ENCODE measurements around the gene TMEM271. TPM values are rescaled to one million over a fixed set of nuclear protein-coding genes. Genes with fewer than 3 reads are reported as not detected.
A peak's percentile ranks its signal among the peaks of the same experiment; 100 is the strongest.

TMEM271 gene
- total RNA-seq, 2 experiments from 2014 or later, result not detected

DNA sequence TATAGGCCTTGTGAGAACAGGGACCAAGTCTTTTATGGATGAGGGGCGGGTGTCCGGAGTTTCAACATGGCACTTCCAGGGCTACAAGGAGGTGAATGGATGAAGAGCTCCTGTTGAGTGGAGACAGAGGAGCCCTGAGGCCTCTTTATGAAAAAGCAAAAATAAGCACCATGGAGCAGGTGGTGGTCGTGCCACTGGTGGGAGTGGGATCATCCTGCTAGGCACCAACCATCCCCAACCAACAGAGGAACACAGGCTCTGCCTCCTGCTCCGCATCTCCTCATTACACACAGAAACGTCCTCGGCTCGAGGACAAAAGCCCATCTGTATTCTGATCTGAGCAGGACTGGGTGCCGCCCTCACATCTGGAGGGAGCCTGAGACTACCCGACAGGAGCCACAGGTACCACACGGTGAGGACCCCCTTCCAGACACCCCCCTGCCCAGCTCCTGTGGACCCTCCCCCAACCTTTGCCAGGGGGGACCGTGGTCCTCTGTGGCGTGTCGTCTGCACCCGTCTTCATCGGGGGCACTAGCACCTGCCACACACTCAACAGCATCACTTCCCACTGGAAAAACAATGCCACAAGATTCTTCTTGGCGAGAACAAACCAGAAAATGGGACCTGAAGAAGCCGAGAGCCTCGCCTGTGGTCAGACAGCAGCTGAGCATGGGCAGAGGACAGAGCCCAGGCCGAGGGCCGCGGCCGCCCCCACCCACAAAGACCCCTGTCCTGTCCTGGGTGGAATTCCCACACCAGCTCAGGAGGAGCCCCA is 45.4 kb upstream of the TMEM271 start:
- Histone ChIP-seq H3K36me3 (ENCODE audit: insufficient read depth, low read length) (no peaks in the 10 kb centered on the region), H3K4me1 (ENCODE audit: insufficient read depth, low read length) (no peaks in the 10 kb centered on the region), H3K27me3 (ENCODE audit: control insufficient read depth in 1 of 2, insufficient read depth in 2 of 2, low read length in 2 of 2) (no peaks in the 10 kb centered on the region), H3K27ac (ENCODE audit: low read depth in 1 of 2, low read length in 2 of 2) (no peak overlapping the region), H3K9me3 (ENCODE audit: control insufficient read depth in 1 of 2, insufficient read depth in 1 of 2, low read length in 2 of 2) (peaks cover 0 to 39% of the 10 kb centered on the region in 2 experiments), H3K4me3 (ENCODE audit: low read length) (no peak overlapping the region)
- ChIA-PET POLR2A (no interaction called here), CTCF (no interaction called here)
- H3K4me3 Mint-ChIP-seq, result no peak overlapping the region
- no peaks in the 10 kb centered on the region for H3K4me1 Mint-ChIP-seq (ENCODE audit: low read depth)
- peaks cover 29% of the 10 kb centered on the region for H3K27me3 Mint-ChIP-seq
- H3K27ac Mint-ChIP-seq, result no peak overlapping the region
- no peak for ATAC-seq (ENCODE audit: poor library complexity)
- H3K36me3 Mint-ChIP-seq (ENCODE audit: low read depth), result no peaks in the 10 kb centered on the region
- H3K9me3 Mint-ChIP-seq, result no peaks in the 10 kb centered on the region
- intact Hi-C loops (cut with DNase I, micrococcal nuclease), result no loop called here
- TF ChIP-seq, protein P1, sequence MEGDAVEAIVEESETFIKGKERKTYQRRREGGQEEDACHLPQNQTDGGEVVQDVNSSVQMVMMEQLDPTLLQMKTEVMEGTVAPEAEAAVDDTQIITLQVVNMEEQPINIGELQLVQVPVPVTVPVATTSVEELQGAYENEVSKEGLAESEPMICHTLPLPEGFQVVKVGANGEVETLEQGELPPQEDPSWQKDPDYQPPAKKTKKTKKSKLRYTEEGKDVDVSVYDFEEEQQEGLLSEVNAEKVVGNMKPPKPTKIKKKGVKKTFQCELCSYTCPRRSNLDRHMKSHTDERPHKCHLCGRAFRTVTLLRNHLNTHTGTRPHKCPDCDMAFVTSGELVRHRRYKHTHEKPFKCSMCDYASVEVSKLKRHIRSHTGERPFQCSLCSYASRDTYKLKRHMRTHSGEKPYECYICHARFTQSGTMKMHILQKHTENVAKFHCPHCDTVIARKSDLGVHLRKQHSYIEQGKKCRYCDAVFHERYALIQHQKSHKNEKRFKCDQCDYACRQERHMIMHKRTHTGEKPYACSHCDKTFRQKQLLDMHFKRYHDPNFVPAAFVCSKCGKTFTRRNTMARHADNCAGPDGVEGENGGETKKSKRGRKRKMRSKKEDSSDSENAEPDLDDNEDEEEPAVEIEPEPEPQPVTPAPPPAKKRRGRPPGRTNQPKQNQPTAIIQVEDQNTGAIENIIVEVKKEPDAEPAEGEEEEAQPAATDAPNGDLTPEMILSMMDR (IDR thresholded peaks at IDR 0.05), result no peak
- DNase-seq, result peak in 1 of 14 experiments; percentile 21

DNA sequence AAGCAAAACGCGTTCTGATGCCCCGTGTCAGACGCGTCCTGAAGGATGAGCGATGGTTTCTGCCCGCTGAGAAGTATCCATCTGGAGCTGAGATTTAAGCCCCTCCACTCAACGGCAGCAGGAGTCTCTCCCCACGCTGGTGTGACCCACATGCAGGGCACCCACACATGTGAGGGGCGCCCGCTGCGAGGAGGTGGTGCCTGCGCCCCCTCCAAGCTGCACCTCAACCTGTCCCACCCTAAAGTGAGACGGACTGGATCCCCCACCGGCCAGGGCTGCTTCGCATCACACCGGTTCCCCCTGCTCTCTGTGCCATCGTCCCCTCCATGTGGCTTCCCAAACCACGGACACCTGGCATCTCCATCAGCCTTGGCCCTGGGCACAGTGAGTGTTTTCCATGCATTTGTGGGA is 44.8 kb upstream of the TMEM271 start:
- no peaks in the 10 kb centered on the region for H3K36me3 Mint-ChIP-seq (ENCODE audit: low read depth)
- TF ChIP-seq, protein P1 (IDR thresholded peaks at IDR 0.05), result no peak
- H3K27me3 ChIP-seq (ENCODE audit: control insufficient read depth in 1 of 2, insufficient read depth in 2 of 2, low read length in 2 of 2), result no peaks in the 10 kb centered on the region
- H3K27me3 Mint-ChIP-seq, result peaks cover 29% of the 10 kb centered on the region
- CTCF ChIA-PET, result no interaction called here
- DNase-seq, result no peak
- H3K27ac Mint-ChIP-seq, result no peak overlapping the region
- POLR2A ChIA-PET, result no interaction called here
- intact Hi-C loops (cut with DNase I, micrococcal nuclease), result no loop called here
- H3K9me3 ChIP-seq (ENCODE audit: control insufficient read depth in 1 of 2, insufficient read depth in 1 of 2, low read length in 2 of 2), result peaks cover 0 to 35% of the 10 kb centered on the region in 2 experiments
- H3K4me1 Mint-ChIP-seq (ENCODE audit: low read depth), result no peaks in the 10 kb centered on the region
- H3K4me3 Mint-ChIP-seq, result no peak overlapping the region
- ATAC-seq (ENCODE audit: poor library complexity), result no peak
- no peaks in the 10 kb centered on the region for H3K4me1 ChIP-seq (ENCODE audit: insufficient read depth, low read length)
- no peaks in the 10 kb centered on the region for H3K36me3 ChIP-seq (ENCODE audit: insufficient read depth, low read length)
- H3K4me3 ChIP-seq (ENCODE audit: low read length), result no peak overlapping the region
- H3K27ac ChIP-seq (ENCODE audit: low read depth in 1 of 2, low read length in 2 of 2), result no peak overlapping the region
- H3K9me3 Mint-ChIP-seq, result no peaks in the 10 kb centered on the region

GRCh38 chr4:620201-620600 is 44.1 kb upstream of the TMEM271 start:
- Mint-ChIP-seq H3K4me3 (no peak overlapping the region), H3K27me3 (peaks cover 29% of the 10 kb centered on the region), H3K9me3 (no peaks in the 10 kb centered on the region), H3K27ac (no peak overlapping the region), H3K4me1 (ENCODE audit: low read depth) (no peaks in the 10 kb centered on the region), H3K36me3 (ENCODE audit: low read depth) (no peaks in the 10 kb centered on the region)
- no peak for ATAC-seq (ENCODE audit: poor library complexity)
- intact Hi-C loops (cut with DNase I, micrococcal nuclease), result no loop called here
- Histone ChIP-seq H3K27me3 (ENCODE audit: control insufficient read depth in 1 of 2, insufficient read depth in 2 of 2, low read length in 2 of 2) (no peaks in the 10 kb centered on the region), H3K36me3 (ENCODE audit: insufficient read depth, low read length) (no peaks in the 10 kb centered on the region), H3K4me1 (ENCODE audit: insufficient read depth, low read length) (no peaks in the 10 kb centered on the region), H3K27ac (ENCODE audit: low read depth in 1 of 2, low read length in 2 of 2) (no peak overlapping the region), H3K9me3 (ENCODE audit: control insufficient read depth in 1 of 2, insufficient read depth in 1 of 2, low read length in 2 of 2) (peaks cover 0 to 29% of the 10 kb centered on the region in 2 experiments), H3K4me3 (ENCODE audit: low read length) (no peak overlapping the region)
- CTCF ChIA-PET, result no interaction called here
- TF ChIP-seq, protein P1 (IDR thresholded peaks at IDR 0.05), result no peak
- POLR2A ChIA-PET, result no interaction called here
- DNase-seq, result no peak

All from CD4-positive, alpha-beta T cell (primary cell).